ENCODE data around the gene PLEKHA5.

DNA sequence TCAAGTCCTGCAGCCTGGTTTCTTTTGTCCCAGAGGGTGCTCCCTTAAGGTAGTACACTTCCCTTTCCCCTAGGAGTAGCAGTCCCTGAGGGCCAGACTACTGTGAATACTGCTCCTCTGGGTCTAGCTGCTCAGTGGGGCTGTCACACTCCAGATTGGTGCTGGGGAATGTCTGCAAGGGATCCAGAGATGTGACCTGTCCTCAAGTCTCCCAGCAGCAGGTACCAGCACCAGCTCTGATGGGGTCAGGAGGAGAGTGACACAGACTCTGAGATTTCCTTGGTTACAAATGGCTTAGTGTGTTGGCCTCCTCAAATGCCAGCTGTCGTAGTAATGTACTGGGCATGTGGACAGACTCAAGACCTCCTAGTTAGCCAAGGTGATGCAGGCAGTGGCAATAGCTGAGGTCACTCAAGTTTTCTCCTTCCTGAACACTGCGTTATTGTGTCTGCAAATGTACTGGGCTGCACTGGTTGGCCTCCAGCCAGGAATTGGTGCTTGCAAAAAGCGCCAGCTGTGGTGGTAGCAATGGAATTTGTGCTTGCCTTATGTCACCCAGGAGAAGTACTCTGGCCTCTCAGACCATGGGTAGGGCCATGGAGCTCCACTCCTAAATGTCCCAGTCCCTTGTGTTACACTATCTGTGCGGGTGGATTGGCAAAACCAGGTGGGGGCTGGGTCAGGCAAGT lies 273.4 kb downstream of the PLEKHA5 start:
- TF ChIP-seq, protein P1, sequence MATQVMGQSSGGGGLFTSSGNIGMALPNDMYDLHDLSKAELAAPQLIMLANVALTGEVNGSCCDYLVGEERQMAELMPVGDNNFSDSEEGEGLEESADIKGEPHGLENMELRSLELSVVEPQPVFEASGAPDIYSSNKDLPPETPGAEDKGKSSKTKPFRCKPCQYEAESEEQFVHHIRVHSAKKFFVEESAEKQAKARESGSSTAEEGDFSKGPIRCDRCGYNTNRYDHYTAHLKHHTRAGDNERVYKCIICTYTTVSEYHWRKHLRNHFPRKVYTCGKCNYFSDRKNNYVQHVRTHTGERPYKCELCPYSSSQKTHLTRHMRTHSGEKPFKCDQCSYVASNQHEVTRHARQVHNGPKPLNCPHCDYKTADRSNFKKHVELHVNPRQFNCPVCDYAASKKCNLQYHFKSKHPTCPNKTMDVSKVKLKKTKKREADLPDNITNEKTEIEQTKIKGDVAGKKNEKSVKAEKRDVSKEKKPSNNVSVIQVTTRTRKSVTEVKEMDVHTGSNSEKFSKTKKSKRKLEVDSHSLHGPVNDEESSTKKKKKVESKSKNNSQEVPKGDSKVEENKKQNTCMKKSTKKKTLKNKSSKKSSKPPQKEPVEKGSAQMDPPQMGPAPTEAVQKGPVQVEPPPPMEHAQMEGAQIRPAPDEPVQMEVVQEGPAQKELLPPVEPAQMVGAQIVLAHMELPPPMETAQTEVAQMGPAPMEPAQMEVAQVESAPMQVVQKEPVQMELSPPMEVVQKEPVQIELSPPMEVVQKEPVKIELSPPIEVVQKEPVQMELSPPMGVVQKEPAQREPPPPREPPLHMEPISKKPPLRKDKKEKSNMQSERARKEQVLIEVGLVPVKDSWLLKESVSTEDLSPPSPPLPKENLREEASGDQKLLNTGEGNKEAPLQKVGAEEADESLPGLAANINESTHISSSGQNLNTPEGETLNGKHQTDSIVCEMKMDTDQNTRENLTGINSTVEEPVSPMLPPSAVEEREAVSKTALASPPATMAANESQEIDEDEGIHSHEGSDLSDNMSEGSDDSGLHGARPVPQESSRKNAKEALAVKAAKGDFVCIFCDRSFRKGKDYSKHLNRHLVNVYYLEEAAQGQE (IDR thresholded peaks at IDR 0.05; ENCODE audit: insufficient read depth in 1 of 2, low read depth in 2 of 2, low read length in 1 of 2), result no peak
- no peak for TF ChIP-seq SIN3A (IDR thresholded peaks at IDR 0.05; ENCODE audit: borderline replicate concordance, insufficient read depth, low read depth, low read length)
- TF ChIP-seq, protein P2, sequence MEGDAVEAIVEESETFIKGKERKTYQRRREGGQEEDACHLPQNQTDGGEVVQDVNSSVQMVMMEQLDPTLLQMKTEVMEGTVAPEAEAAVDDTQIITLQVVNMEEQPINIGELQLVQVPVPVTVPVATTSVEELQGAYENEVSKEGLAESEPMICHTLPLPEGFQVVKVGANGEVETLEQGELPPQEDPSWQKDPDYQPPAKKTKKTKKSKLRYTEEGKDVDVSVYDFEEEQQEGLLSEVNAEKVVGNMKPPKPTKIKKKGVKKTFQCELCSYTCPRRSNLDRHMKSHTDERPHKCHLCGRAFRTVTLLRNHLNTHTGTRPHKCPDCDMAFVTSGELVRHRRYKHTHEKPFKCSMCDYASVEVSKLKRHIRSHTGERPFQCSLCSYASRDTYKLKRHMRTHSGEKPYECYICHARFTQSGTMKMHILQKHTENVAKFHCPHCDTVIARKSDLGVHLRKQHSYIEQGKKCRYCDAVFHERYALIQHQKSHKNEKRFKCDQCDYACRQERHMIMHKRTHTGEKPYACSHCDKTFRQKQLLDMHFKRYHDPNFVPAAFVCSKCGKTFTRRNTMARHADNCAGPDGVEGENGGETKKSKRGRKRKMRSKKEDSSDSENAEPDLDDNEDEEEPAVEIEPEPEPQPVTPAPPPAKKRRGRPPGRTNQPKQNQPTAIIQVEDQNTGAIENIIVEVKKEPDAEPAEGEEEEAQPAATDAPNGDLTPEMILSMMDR (IDR thresholded peaks at IDR 0.05), result no peak
